BJ (cell line): ENCODE data around the gene GANAB. TPM values are rescaled to one million over a fixed set of nuclear protein-coding genes. Genes with fewer than 3 reads are reported as not detected.

Source experiments
- CTCF ChIA-PET: fragments of 350-600 bp; formaldehyde crosslinking; extraction: SDS; loops from one replicate; lab custom pipeline; 2021; ENCODE audit warnings: antibody characterized with exemption, inconsistent platforms; lab: Yijun Ruan, JAX
- POLR2A ChIA-PET: fragments of 300-600 bp; sonication (Branson Sonifier 250); formaldehyde crosslinking; extraction: SDS; loops from one replicate; lab custom pipeline; 2021; ENCODE audit warnings: antibody characterized with exemption; lab: Charles Lee
- DNase-seq: peaks from one replicate; pipeline ENCODE4 v3.0.0-alpha.2; 2011; ENCODE audit warnings: low read depth
- H3K27me3 ChIP-seq: 2 replicates; pipeline ENCODE4 v1.6.0; 2011; ENCODE audit warnings: low read length; ENCODE audit not compliant: control insufficient read depth, insufficient read depth
- H3K36me3 ChIP-seq: 2 replicates; pipeline ENCODE4 v1.5.1; 2011; ENCODE audit warnings: low read length; ENCODE audit not compliant: control insufficient read depth, insufficient read depth
- H3K4me3 ChIP-seq: 2 replicates; pipeline ENCODE4 v1.5.1; 2011; ENCODE audit warnings: low read depth, mild to moderate bottlenecking, control low read depth, low read length
- polyA plus RNA-seq: library from polyadenylated mRNA; depleted of rRNA; stranded (reverse); fragments of >200 nt; gene quantifications from 2 replicates; pipeline ENCODE4 v1.2.3, GENCODE V29; 2011
- TF ChIP-seq, protein P1 (sequence below): IDR thresholded peaks from 2 replicates; pipeline ENCODE4 v1.5.1; 2011; ENCODE audit warnings: low read depth, mild to moderate bottlenecking, control low read depth, inconsistent platforms, low read length, moderate library complexity; ENCODE audit not compliant: insufficient read depth

The GANAB gene
- polyA plus RNA-seq, 1 experiment, result 463 TPM

DNA sequence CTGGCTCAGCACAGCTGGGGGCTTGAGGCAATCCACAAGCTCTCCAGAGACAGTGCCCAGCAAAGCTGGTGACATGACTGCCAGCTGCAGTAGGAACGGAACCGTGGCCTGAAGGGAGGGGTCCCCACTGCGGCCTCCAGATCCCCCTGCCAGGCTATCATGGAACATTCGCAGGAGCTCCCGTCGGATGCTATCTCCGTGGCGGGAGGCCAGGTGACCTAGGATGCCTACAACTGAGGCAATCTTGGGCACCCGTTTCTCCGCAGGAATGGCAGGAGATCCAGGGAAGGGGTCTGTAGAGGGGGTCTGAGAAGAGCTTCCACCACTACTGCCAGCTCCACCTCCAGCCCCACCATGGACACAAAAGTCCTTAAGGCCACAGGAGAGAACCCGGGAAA lies 2.6 kb upstream of the GANAB start:
- POLR2A ChIA-PET, result no interaction called here
- TF ChIP-seq, protein P1, sequence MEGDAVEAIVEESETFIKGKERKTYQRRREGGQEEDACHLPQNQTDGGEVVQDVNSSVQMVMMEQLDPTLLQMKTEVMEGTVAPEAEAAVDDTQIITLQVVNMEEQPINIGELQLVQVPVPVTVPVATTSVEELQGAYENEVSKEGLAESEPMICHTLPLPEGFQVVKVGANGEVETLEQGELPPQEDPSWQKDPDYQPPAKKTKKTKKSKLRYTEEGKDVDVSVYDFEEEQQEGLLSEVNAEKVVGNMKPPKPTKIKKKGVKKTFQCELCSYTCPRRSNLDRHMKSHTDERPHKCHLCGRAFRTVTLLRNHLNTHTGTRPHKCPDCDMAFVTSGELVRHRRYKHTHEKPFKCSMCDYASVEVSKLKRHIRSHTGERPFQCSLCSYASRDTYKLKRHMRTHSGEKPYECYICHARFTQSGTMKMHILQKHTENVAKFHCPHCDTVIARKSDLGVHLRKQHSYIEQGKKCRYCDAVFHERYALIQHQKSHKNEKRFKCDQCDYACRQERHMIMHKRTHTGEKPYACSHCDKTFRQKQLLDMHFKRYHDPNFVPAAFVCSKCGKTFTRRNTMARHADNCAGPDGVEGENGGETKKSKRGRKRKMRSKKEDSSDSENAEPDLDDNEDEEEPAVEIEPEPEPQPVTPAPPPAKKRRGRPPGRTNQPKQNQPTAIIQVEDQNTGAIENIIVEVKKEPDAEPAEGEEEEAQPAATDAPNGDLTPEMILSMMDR, result no peak
- Histone ChIP-seq H3K27me3 (no peaks in the 10 kb centered on the region), H3K36me3 (peaks cover 23% of the 10 kb centered on the region), H3K4me3 (no peak overlapping the region)
- DNase-seq, result no peak
- CTCF ChIA-PET, result interaction anchor here (1.1 to 1.8 kb wide), 3 partner anchors 16 to 254 kb away, joined by 3 to 4 read pairs (median 3); no protein-coding TSS in a partner anchor

DNA sequence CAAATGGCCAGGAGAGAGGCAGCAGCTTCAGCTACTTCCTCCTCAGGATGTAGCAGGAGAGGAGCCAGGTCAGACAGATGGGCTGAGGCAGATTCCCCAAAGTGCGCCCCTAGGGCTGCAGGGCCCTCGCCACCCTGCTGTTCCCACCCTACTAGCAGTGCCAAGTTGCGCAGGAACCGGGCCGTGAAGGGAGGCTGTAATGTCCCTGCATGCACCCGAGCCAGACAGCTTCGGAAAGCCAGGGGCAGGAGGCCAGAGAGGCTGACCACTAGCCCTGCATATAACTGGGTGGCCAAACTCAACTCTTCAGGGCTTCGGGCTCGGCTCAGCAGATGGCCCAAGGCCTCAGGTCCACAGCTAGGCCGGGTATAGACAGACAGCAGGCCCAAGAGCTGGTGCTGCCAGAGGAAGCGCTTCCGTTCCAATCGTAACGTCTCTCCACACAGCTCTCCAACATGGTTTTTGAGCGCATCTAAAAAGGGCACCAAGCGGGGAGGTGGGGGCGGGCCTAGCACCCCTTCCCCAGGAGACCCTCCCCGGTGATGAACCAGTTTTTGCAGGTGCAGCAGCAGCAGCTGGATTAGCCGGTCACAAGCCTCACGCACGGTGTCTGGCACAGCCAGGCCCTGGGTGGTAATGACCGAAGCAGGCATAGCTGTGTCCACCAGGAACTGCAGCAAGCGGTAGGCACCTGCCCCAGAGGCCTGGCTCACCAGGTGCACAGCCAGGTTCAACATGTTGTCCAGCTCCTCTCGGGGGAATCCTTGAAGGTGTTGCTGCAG lies 2.0 kb upstream of the GANAB start:
- no peaks in the 10 kb centered on the region for H3K27me3 ChIP-seq
- no peak for DNase-seq
- TF ChIP-seq, protein P1, result no peak
- POLR2A ChIA-PET, result interaction anchor here (0.6 kb wide), 1 partner anchor 193 kb away, joined by 3 read pairs; no protein-coding TSS in a partner anchor
- CTCF ChIA-PET, result interaction anchor here (1.1 to 1.8 kb wide), 3 partner anchors 16 to 254 kb away, joined by 3 to 4 read pairs (median 3); no protein-coding TSS in a partner anchor
- H3K4me3 ChIP-seq, result no peak overlapping the region
- peaks cover 23% of the 10 kb centered on the region for H3K36me3 ChIP-seq

GRCh38 chr11:62647609-62648005 lies 1.2 kb upstream of the GANAB start:
- ChIA-PET CTCF (interaction anchor here (1.8 kb wide), 1 partner anchor 139 kb away, joined by 4 read pairs; no protein-coding TSS in a partner anchor), POLR2A (no interaction called here)
- H3K27me3 ChIP-seq, result no peaks in the 10 kb centered on the region
- peaks cover 24% of the 10 kb centered on the region for H3K36me3 ChIP-seq
- H3K4me3 ChIP-seq, result no peak overlapping the region
- TF ChIP-seq, protein P1, result no peak
- no peak for DNase-seq

GRCh38 chr11:62646825-62647608 lies 604 bp upstream of the GANAB start:
- TF ChIP-seq, protein P1, result no peak
- ChIA-PET CTCF (no interaction called here), POLR2A (interaction anchor here (1.5 kb wide), 1 partner anchor 18 kb away, joined by 19 read pairs; the partner anchor contains the start of genes C11orf98 and CSKMT)
- no peak for DNase-seq
- Histone ChIP-seq H3K27me3 (no peaks in the 10 kb centered on the region), H3K36me3 (peaks cover 25% of the 10 kb centered on the region), H3K4me3 (no peak overlapping the region)

- Histone ChIP-seq H3K4me3 (peak overlapping the region; percentile 73), H3K36me3 (peaks cover 25% of the 10 kb centered on the region), H3K27me3 (no peaks in the 10 kb centered on the region)
- POLR2A ChIA-PET, result interaction anchor here (1.5 kb wide), 1 partner anchor 20 kb away, joined by 19 read pairs; the partner anchor contains the start of genes C11orf98 and CSKMT
- CTCF ChIA-PET, result interaction anchor here (0.6 to 1.1 kb wide), 2 partner anchors 221 to 1559 kb away, joined by 3 read pairs; no protein-coding TSS in a partner anchor
- TF ChIP-seq, protein P1, result no peak
- no peak for DNase-seq
Observed at GRCh38 chr11:62645671-62645945, 805 bp downstream of the GANAB start.
